Epithelial cell of proximal tubule (primary cell): Measurements from ENCODE around the gene AQP5. TPM values are rescaled to one million over a fixed set of nuclear protein-coding genes. Genes with fewer than 3 reads are reported as not detected.

Source experiments
- DNase-seq: peaks from one replicate; pipeline ENCODE4 v3.0.0-alpha.2; 2011; ENCODE audit warnings: low read depth
- H3K4me3 ChIP-seq: 2 replicates; pipeline ENCODE4 v1.5.1; 2011; ENCODE audit warnings: low read depth, mild to moderate bottlenecking, low read length
- total RNA-seq: library from RNA; depleted of rRNA; stranded (reverse); fragments of >200 nt; gene quantifications from 2 replicates; pipeline ENCODE4 v1.2.3, GENCODE V29; 2015
- TF ChIP-seq, protein P1 (sequence below): conservative IDR thresholded peaks from 2 replicates; pipeline ENCODE4 v1.5.1; 2012; ENCODE audit warnings: low read depth, mild to moderate bottlenecking, low read length

Gene AQP5
- total RNA-seq, 1 donor from 2014 or later, result not detected

DNA sequence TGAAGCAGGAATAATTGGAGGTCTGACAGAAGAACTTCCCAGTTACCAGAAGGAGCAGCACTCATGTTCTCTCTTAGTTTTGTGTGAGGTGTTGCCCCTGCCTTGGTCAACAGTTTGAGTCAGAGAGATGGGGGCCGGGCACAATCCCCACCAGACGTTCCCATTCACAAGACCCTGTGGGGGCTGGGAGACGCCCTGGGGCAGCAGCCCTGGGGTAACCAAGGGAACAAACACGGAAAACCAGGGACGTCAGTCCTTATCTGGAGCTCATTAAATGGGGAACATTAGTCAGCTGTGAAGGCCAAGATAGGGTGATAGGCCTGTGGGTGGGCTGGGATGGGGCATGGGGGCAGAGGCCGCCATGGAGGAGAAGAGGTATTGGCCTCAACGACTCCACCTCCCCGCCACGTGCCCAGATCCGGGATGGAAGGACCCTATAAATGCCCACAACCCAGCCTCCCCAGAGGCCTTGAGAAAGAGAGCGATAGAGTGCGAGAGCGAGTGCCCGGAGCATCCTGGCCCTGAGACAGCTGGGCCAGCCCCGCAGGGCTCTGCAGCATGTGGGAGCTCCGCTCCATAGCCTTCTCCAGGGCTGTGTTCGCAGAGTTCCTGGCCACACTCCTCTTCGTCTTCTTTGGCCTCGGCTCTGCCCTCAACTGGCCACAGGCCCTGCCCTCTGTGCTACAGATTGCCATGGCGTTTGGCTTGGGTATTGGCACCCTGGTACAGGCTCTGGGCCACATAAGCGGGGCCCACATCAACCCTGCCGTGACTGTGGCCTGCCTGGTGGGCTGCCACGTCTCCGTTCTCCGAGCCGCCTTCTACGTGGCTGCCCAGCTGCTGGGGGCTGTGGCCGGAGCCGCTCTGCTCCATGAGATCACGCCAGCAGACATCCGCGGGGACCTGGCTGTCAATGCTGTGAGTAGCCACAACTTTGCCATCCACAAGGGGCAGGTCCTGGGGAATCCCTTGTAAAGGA is 11.1 kb upstream of the AQP5 start, which contains the start of gene AQP2:
TSS of gene AQP2 (plus strand) at position 465 of the 979 bp plus-strand sequence. CDS start at position 559, 94 bp downstream.
- TF ChIP-seq, protein P1, sequence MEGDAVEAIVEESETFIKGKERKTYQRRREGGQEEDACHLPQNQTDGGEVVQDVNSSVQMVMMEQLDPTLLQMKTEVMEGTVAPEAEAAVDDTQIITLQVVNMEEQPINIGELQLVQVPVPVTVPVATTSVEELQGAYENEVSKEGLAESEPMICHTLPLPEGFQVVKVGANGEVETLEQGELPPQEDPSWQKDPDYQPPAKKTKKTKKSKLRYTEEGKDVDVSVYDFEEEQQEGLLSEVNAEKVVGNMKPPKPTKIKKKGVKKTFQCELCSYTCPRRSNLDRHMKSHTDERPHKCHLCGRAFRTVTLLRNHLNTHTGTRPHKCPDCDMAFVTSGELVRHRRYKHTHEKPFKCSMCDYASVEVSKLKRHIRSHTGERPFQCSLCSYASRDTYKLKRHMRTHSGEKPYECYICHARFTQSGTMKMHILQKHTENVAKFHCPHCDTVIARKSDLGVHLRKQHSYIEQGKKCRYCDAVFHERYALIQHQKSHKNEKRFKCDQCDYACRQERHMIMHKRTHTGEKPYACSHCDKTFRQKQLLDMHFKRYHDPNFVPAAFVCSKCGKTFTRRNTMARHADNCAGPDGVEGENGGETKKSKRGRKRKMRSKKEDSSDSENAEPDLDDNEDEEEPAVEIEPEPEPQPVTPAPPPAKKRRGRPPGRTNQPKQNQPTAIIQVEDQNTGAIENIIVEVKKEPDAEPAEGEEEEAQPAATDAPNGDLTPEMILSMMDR, result no peak
- no peak for DNase-seq
- H3K4me3 ChIP-seq, result no peak within 1 kb of the TSS

DNA sequence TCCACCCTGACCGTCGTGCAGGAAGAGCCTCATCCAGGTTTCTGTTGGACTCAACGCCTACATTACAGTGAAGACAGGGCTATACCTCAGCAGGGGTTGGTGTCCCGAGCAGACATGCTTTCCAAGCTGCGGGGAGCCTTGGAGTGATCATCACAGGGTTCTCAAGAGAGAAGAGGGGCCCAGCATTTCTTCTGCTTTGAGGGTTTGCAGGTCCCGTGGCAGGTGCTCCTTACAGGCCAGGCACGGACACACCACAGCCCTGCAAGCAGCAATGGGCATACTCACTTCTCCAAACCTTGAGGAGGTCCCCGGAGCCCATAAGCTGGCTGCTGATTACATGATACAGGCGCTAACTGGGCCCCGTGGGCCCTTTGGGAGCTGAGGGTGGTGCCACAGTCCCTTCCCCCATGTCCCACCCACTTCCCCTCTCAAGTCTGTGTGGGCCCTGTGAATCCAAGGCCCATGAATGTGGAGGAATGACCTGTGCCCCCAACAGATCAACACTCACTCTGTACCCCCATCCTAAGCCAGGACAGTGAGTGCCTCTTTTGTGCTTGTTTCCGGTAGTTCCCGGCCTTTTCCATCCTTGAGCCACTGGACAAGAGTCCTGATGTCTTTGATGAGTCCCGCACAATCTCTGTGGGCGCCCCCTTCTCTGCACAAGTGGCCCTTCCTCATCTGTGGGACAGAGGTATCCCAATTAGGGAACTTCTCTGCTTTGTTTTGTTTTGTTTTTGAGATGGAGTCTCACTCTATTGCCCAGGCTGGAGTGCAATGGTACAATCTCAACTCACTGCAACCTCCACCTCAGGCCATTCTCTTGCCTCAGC is 10.0 kb upstream of the AQP5 start:
- no peak overlapping the region for H3K4me3 ChIP-seq
- DNase-seq, result no peak
- TF ChIP-seq, protein P1, result no peak

DNA sequence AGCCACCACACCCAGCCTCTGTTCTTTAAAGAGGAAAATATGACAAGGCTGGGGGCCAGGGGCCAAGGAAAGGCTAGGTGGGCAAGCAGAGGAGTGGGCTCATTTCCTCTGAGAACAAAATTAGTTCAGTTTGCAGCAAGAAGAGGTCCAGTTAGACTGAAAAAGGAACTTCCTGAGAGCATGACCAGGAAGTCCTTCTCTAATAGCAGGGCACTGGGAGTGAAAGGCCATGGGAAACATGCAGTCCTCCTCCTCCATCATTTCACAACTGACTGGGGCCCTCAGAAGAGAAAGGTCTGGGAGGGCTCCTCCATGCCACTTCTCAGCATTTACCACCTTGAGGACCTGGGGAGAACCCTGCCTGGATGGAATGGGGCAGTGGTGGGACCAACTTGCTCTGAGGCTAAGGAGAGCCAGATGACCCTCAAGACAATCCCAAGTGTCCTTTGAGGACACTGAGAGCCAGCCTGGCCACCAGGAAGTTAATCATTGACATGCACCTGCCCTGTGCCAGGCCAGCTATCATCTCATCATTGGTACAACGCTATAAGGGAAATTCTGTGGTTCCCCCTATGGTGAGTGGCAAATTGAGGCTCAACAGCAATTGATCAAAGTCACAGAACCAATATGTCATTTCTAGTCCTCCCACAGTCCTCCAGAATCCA is 9.1 kb upstream of the AQP5 start:
- DNase-seq, result no peak
- H3K4me3 ChIP-seq, result no peak overlapping the region
- TF ChIP-seq, protein P1, result no peak

DNA sequence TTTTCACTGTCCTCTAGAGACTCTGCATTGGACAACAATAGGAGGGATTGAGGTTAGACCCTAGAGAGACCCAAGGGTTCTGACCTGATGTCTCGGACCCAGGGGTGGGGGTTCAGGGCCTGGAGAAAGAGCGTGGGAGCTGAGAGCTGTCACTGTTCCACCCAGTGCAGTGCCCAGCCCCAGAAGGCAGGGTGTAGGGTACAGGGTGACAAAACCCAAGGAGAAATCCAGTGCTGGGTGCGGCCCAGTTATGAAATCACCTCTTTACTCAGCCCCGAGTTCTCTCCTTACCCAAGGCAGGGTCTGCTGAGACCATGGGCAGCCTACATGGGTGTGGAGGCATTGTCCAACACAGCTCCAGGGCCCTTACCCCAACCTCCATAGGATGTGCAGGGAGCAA is 8.5 kb upstream of the AQP5 start:
- TF ChIP-seq, protein P1, result no peak
- DNase-seq, result no peak
- no peak overlapping the region for H3K4me3 ChIP-seq

DNA sequence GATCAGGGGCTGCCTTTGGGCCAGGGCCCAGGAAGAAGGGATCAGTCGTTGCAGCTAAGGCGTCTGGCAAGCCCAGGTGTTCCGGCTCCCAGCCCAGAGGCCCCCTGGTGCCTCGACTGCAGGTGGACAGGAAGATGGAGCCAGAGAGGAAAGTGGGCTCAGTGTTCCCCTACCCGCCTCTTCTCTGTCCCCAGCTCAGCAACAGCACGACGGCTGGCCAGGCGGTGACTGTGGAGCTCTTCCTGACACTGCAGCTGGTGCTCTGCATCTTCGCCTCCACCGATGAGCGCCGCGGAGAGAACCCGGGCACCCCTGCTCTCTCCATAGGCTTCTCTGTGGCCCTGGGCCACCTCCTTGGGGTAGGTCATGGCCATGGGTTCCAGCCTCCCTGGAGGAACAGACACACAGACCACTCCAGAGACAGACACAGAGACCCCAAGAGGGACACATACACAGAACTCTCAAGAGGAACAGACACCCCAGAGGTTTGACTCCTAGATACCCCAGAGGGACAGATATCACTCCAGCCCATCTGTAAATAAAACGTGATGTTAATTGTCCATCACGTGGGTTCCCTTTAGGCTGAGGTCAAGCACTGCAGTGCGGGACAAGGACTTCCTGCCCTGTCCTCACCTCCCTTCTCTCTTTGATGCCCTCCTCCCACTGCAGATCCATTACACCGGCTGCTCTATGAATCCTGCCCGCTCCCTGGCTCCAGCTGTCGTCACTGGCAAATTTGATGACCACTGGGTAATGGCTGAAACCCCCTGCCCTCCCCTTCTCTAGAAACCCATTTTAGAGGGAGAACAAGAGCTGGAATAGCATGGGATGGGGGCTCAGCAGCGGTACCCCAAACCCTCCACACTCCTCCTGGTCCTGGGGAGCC is 7.5 kb upstream of the AQP5 start:
- DNase-seq, result no peak
- TF ChIP-seq, protein P1, result no peak
- H3K4me3 ChIP-seq, result no peak overlapping the region
